CD4-positive, alpha-beta T cell treated with Interleukin-15 for 4 hours (primary cell): Measurements from ENCODE around the gene TNFRSF14.
A peak's percentile ranks its signal among the peaks of the same experiment; 100 is the strongest.

Experiments used
- DNase-seq: peaks from one replicate; pipeline ENCODE4 v3.0.0-alpha.2; 2020; ENCODE audit warnings: low spot score

The TNFRSF14 gene

DNA sequence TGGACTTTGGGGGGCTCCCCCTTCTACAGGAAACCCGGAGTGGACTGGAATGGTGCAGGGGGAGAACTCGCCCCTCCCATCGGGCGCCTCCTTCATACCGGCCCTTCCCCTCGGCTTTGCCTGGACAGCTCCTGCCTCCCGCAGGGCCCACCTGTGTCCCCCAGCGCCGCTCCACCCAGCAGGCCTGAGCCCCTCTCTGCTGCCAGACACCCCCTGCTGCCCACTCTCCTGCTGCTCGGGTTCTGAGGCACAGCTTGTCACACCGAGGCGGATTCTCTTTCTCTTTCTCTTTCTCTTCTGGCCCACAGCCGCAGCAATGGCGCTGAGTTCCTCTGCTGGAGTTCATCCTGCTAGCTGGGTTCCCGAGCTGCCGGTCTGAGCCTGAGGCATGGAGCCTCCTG is at the start of gene TNFRSF14:
TSS of gene TNFRSF14 (plus strand) at position 95 of the 401 bp plus-strand sequence. CDS start at position 389, 294 bp downstream.
- peak; percentile 77 for DNase-seq

DNA sequence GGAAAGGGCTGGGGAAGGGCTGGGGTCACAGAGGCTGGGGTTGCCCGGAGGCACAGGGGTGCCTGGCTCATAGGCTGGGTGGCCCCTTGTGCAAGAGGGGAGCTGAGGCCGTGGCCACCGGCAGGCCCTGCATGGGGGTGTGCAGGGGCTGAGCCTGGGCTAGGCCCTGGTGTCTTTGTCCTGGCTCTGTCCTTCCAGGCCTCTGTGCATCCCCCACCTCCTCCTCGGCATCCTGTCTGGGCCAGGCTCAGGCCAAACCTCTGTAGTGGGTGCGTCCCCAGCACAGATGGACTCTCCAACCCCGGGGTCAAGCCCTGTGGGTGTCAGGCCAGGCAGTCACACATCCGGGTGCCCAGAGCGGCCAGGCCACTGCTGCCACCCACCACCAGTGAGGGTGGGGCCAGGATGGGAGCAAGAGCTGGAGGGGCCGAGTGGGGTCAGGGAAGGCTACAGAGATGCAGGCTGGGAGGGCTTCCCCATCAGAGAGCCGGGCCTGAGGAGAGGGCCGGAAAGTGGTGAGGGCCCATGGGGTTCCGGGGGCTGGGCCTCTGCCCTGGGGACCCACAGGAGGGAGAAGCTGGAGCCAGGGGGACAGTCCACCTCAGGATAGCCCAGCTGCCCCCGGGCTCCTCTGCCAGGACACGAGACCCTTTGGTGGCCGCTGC is 49.1 kb upstream of the TNFRSF14 start:
- no peak for DNase-seq

DNA sequence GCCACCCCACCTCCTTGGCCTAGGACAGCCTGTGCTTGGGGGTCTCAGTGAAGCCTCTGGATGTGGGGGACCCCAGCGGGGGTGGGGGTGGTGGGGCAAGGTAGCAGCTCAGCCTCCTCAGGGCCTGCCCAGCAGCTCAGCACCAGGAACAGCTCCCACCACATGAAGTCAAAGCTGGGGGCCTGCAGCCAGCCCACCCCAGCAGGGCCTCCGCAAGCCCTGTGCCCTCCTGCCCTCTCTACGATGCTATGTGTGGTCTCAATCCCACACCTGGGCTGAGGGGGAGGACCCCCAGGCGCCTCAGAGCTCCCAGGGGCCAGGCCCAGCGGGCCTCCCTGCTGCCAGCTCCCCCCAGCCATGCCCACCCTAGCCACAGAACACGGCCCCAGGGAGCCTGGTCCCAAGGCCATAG is 48.4 kb upstream of the TNFRSF14 start:
- no peak for DNase-seq

DNA sequence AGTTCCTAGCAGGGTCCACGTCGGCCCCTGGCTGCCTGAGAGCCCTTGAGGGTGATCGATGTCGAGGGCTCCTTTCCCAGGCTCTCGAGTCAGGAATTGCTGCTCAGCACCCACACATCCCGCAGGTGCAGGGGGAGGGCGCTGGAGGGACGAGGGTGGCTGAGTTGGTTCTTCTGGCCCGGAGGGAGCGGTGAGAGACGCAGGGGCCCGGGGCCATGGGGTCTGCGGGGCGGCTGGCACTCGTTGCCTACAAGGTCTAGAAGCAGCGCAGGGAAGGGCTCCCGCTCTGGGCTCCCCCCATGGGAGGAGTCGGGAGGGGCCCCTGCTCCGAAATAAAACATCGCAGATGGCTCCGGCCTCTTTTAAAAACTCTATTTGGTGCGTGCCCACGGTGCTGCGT is 48.0 kb upstream of the TNFRSF14 start:
- no peak for DNase-seq

DNA sequence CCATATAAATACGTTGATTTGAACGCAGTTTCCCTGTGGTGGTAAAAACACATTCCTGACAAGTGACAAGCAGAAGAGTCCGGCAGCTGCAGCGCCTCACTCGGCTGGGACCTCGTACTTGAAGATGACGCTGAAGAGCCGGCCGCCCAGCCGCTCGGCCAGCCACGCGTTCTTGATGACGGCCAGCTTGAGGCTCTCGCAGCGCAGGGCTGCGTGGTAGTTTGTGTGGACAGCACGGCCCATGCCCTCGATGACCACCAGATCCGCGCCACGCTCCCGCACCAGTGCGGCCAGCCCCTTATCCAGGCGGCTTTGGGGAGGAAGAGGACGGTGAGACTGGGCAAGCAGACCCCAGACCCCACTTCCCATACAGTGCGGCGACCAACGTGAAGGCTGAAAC is 47.4 kb upstream of the TNFRSF14 start:
- DNase-seq: no peak

DNA sequence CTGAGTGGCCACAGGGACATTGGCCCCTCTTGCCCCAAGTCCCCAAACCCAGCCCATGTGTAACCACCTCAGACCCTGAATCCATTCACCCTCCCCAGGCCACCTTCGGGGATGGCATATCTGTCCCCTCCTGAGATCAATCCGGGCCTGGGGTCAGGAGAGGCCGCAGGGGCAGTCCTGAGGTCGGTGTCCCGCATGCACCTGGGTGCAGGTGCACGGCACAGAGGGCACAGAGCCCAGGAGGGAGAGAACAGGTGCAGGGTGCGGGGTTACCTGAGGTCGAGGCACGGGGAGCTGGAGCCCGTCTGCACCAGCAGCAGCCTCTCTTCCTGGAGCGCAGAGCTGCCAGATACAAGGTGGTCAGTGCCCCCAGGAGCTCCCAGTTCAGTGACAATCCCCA is 46.6 kb upstream of the TNFRSF14 start:
- no peak for DNase-seq

DNA sequence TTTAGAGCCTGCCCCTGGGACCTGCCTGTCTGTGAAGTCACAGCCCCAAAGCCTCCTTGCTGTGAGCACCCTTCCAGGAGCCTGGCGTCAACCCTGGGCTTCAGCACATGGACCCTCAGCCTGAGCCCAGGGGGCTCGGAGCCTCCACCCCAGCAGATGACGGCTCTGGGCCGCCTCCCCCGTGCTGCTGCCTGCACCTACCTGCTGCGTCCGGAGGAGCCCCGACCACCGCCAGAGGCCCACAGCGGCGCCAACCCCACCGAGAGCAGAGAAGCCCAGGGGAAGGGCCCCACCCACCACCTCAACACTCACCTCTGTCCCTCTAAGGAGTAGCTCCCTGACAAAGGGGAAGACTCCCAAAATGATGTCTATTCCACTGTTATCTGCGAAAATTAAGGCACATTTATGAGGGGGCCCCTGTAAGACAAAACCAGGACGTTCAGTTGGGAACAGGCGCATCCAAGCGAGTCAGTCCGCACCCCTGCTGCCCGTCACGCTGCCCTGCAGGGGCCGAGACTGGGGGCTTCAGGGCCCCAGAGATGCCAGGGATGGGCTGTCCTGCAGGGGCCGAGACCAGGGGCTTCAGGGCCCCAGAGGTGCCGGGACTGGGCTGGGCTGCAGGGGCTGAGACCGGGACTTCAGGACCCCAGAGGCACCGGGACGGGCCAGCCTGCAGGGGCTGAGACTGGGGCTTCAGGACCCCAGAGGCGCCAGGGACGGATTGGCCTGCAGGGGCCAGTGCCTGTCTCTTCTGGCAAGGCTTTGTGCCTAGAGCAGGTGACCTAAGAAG is 45.6 kb upstream of the TNFRSF14 start:
- DNase-seq: no peak

DNA sequence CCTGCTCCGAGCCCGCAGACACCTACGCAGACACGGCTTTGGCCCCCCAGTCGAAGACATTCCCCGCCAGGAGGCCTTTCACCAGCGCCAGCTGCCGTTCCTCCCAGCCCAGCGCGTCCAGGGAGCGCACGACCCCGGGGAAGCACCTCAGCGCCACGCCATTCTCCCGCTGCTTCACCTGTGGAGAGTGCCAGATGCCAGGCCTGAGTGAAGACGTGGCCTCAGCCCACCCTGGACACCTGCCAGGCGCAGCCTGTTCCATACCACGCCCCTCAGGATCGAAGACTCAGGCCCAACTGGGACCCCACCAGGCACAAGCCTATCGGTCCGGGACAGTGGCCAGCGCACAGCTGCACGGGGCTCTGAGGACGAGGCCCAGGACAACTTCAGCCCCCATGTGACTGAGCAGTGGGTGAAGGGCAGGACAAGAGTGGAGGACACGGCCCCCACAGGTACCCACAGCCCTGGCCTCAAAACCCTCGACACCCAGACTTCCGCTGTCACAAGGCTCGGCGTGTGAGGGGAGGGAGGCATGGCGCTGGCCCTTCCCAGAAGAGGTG is 43.2 kb upstream of the TNFRSF14 start:
- no peak for DNase-seq

DNA sequence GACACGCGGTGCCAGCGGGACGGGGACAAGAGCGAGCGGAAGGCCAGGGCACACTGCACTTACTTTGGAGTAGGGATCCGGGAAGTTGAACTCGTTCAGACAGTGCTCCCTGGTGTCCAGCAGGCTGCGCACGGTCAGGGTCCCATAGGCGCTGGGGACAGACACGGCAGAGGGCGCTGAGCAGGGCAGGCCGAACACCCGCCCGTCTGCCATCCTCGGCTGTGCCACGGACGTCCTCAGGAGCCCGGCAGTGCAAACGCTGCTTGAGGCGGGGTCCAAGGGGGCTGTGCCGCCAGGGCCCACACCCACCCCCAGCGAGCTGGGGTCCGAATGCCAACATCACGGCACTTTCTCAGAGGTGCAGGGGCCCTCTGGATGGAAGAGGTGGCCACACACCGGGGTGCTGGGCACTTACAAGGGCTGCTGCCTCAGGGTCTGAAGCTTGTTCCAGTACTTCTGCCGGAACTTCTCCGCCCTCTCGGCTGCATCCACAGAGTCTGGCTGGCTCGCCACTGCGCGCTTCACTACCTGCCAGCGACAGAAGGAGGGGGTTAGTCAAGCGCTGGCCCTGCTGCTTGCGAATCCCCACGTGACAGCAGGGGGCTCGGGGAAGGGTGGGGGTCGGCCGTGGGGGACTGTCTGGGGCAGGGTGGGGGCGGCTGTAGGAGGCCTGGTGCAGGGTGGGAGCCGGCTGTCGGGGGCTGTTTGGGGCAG is 42.1 kb upstream of the TNFRSF14 start:
- no peak for DNase-seq

DNA sequence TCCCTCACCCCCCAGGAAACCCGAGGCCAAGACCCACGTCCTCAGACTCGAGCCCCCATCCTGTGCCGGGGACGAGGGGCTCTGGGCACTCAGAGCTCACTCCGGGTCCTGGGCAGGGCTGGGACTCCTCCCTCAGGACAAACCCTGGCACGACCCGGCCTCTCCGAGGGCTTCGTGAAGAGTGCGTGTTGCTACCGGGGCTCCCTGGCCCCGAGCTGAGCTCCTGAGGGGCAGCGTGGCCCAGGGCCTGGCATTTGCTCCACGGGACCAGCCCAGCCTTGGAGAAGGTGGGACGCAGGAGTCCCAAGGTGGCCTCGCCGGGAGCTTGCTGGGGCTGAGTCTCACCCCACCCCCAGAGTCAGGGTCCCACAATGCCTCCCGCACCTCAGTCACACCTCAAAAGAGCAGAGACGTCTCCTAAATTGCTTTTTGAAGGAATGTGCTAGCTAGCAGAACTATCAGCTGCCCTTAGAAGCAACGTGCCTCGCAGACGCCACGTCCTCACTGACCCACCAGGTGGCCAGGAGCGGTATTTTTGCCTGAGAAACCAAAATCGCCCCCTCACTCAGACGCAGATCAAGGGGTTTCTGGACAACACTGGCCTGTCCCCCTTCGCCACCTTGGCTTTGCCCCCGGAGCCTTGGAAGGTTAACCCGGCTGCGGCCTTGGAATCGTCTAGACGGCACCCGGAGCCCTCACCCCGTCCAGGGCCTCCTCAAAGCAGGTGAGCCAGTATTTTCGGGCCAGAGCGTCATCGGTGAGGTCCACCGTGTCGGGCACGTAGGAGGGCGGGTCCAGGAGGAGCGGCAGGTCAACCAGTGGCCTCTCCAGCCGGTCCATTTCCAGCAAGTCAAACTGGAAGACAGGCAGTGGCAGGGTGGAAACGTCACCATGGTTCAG is 41.1 kb upstream of the TNFRSF14 start:
- no peak for DNase-seq

DNA sequence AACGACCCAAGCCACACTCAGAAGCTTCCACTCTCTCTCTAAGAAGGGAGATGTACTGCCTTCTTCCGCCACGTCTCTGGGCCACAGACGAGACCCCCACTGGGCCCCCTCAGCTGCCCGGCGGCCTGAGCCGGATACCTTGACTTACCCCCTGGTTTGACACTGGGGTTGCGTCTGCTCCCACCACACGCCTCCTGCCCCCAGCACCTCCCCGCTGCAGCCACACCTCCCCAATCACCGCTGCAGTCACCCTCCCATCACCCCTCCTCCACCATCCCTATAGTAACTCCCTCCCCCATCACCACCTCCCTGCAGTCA is 40.4 kb upstream of the TNFRSF14 start:
- no peak for DNase-seq

DNA sequence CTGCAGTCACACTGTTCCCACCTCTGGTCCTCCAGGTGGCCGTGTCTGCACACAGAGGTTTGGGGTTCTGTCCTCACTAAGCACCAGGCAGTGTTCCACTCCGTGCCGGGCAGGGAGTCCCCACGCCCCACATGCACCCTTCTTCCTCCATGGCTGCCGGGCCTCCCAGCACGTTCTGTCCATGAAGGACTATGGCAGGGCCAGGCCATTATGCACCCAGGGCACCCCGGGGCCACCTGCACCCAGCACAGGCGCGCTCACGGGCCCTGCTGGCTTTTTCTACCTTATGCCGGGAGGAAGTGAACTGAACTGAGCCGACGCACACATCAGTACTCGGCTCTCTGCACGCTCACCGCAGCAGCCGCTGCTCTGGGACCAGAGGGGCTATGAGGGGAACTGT is 40.0 kb upstream of the TNFRSF14 start:
- no peak for DNase-seq

DNA sequence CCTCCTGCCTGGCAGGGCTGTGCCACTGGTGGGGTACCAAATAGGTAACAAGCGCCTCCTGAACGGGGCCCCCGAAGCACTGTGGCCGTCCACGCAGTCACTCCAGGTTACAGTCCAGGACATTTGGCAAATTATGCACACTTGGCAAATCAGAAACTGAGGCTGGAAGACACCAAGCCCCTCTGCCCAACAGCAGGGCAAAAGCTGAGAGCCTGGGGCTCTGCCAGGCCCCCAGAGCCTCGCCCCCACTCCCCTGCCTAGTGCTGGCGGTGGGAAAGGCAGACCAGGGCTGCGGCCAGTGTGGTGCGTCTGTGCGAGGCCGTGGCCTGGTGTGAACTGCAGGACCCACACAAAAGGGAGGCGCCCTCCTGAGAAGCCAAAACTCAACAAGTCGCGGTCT is 39.2 kb upstream of the TNFRSF14 start:
- no peak for DNase-seq

DNA sequence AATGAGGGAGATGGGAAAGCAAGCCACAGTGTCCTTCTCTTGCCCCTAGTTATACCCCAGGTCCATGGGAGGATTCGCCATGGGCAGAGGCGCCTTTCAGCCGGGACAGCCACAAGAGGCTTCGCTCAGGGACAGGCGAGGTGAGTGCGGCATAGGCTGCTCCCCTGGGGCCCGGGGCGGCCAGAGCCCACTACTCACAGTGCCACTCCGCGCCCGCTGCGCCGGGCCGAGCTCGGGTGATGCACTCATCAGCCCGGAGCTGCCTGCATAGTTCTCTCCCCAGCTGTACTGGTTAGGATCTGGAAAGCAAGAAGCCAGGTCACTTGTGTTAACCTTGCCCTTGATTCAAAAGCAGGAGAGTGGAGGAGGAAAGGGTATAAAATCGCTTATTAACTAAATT is 38.2 kb upstream of the TNFRSF14 start:
- no peak for DNase-seq

DNA sequence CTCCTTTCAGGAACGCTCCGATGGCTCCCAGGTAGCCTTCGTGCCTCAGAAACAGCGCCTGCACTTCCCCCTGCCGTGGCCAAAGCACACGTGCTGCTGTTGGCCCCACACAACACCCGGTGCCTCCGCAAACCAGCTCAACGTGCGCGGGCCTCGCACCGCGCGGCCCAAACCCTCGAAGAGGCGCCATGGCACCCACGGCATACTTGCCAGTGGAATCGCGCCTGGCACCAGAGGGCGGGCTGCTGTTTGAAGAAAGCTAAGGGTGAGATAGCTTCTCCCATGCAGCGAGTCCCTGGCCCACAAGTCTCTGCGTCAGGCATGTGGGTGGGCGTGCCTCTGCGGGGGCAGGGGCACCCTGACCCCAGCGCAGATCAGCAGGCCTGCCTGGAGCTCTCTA is 37.6 kb upstream of the TNFRSF14 start:
- DNase-seq: no peak

DNA sequence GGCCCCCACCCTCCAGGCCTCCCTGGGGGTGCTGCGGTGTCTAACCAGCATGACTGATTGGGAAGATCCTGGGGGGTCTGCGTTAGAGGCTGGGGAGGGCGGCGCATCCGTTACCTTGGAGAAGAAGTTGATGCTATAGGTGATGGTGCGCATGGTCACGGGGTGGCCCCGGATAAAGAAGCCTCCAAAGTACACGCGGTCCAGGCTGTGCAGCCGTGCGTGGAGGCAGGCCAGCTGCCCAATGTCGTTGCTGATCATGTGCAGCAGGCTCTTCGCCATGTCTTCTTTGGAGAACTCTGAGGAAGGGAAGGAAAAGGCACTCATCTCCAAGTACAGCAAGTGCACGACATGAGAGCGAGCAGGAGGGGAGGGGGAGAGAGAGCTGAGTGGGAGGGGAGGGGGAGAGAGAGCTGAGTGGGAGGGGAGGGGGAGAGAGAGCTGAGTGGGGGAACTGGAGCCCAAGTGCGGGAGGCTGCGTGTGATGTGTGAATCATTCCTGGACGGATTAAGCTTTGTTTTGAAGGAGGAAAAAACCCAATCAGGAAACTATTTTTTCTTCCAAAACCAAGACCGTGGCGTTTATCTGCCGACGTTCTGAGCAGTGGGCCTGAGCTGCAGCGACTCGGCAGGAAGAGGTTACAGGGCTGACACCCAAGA is 37.0 kb upstream of the TNFRSF14 start:
- no peak for DNase-seq

DNA sequence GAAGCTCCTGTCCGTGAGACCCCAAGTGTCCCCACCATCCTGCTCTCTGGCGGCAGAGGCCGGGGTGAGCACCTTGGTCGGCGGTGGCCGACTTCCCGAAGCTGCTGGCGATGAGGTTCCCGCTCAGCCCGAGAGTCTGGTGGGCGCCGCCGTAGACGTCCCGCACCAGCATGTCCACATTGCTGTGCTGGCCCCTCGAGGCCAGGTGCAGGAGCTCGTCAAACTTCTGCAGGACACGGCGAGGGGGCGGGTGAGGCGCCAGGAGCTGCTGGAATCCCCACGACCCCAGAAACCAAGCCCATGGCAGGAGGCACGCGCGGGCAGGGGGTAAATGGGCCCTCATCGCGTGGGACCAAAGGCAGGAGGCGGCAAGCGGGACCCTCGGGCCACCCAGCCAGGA is 36.4 kb upstream of the TNFRSF14 start:
- DNase-seq: no peak

DNA sequence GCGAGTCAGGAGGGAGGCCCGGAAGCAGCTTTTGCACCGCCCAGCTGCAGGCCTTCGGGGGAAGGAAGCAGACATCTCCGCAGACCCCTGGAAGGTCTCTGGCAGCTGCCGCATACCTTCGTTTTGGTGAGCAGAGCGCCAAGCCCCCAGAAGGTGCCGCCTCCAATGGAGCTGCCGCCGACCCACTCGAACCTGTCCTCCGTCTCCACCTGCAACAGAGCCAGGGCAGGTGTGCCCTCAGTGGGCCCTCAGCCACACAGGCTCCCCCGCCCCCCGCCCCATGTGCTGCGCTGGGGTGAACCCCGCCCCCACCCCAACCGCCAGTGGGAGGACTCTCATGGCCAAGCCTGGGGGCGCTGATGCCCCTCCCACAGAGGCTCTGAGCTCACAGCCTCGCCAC is 36.0 kb upstream of the TNFRSF14 start:
- DNase-seq: no peak

DNA sequence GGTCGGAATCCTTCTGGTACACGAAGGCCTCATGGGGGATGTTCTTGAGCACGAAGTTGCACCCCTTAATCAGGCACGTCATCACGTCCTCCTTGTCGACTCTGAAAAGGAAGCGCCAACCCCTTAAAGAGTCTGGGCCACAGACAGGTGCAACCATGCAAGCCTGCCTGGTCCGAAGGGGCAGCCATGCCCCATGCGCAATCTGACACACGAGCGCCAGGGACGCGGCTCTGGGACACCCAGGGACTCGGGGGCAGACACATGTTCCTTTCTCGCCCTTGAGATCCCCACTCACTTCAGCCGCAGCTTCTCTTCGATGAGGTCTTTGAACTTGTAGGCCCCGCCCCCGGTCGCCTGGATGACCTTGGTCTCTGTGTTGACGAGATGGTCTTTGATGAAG is 35.4 kb upstream of the TNFRSF14 start:
- DNase-seq: no peak

DNA sequence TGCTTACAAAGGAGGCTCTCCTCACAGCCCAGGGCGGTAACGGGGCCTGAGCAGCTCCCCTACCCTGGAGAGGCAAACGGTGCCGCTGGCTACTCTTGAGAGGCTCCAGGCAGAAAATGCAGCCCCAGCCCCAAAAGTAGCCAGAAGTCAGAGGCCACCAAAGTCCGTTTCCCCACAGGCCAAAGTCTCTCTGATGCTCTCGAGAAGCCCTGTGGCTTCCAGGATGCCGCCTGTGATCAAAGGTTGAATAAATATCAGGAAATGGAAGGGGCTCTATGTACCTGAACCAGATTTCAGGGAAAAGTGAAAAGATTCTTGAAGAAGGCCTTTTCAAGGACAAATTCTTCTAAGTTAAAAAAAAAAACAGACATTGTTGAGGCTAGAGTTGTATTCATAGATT is 33.9 kb upstream of the TNFRSF14 start:
- DNase-seq: no peak

DNA sequence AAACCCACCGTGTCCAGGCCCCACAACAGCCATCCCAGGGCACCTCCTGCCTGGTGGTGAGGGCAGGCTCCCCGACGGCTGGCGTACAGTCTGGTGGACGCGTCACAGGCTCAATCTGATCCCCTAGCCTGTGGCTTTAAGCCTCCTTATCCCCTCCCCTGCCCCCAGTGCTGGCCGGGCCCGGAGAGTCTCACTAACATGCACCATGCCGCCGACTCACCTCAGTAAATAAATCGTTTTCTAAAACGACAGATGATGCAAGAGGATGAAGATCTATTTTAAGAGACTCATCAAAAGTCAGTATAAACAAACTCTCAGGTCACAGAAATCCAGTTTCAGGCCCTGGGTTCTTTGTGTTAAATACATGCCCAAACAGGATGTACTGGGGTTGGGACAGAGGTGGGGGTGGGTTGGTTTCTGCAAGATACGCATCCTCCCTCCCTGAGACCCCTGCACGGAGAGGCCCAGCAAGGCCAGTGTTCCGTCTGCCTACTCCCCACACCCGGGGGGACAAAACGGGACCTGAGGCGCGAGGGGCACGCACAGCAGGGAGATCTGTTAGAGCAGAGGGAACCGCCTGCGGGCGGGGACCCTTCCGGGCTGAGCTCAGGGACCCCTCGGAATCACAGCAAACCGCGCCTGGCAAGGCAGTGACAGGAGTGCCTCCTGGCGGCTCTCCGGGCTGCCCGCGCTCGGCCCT is 32.8 kb upstream of the TNFRSF14 start:
- DNase-seq: no peak
